NB4 (cell line): ENCODE measurements around the gene ANKRD2.

Experiments
- DNase-seq: peaks from one replicate; pipeline ENCODE4 v3.0.0; 2010; ENCODE audit warnings: low read depth
- H3K4me3 ChIP-seq: one replicate; pipeline ENCODE4 v1.5.1; 2011; ENCODE audit warnings: mild to moderate bottlenecking, low read depth, low read length, moderate library complexity
- MAX ChIP-seq: IDR thresholded peaks from 2 replicates; pipeline ENCODE4 v1.6.1; 2011; ENCODE audit warnings: low read depth, low read length
- MYC ChIP-seq: IDR thresholded peaks from 2 replicates; pipeline ENCODE4 v1.6.1; 2011; ENCODE audit warnings: low read depth, low read length
- POLR2A ChIP-seq: IDR thresholded peaks from 2 replicates; pipeline ENCODE4 v1.6.1; 2011; ENCODE audit warnings: mild to moderate bottlenecking; ENCODE audit not compliant: insufficient read length; ENCODE audit errors: extremely low read depth
- TF ChIP-seq, protein P1 (sequence below): IDR thresholded peaks from one replicate; pipeline ENCODE4 v1.5.1; 2012; ENCODE audit warnings: low read depth, low read length

The ANKRD2 gene

GRCh38 chr10:97584060-97584797 lies 11.7 kb downstream of the ANKRD2 start, which contains the start of gene HOGA1:
Gene HOGA1 (plus strand): TSS chr10:97584389. CDS start chr10:97584704, 315 bp downstream.
- H3K4me3 ChIP-seq = no peak within 1 kb of the TSS
- TF ChIP-seq POLR2A = no peak
- TF ChIP-seq, protein P1, sequence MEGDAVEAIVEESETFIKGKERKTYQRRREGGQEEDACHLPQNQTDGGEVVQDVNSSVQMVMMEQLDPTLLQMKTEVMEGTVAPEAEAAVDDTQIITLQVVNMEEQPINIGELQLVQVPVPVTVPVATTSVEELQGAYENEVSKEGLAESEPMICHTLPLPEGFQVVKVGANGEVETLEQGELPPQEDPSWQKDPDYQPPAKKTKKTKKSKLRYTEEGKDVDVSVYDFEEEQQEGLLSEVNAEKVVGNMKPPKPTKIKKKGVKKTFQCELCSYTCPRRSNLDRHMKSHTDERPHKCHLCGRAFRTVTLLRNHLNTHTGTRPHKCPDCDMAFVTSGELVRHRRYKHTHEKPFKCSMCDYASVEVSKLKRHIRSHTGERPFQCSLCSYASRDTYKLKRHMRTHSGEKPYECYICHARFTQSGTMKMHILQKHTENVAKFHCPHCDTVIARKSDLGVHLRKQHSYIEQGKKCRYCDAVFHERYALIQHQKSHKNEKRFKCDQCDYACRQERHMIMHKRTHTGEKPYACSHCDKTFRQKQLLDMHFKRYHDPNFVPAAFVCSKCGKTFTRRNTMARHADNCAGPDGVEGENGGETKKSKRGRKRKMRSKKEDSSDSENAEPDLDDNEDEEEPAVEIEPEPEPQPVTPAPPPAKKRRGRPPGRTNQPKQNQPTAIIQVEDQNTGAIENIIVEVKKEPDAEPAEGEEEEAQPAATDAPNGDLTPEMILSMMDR = no peak
- TF ChIP-seq MAX = no peak
- TF ChIP-seq MYC = no peak
- DNase-seq = no peak

DNA sequence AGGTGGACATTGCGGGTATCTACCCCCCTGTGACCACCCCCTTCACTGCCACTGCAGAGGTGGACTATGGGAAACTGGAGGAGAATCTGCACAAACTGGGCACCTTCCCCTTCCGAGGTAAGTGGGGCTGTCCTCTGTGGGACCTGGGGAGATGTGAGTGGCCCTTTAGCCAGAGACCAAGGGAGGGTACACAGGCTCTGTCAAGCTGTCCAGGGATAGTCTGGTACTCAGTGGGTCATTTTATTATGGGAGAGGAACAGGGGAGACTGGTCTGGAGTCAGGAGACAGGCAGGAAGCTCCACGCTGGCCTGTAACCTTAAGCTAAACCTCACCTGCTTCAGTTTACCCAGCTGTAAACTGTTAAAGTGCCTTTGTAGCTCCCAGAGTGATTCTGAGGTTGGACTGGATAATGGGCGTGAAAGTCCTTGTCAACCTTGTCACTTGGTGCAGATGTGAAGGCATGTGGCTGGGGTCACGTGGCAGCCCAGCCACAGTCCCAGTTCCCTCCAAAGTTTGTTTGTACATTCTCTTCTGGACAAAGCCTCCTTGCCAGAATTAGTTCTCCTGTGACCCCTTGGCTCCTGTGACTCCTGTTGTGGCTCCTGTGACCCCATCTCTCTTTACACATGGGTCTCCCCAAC lies 12.3 kb downstream of the ANKRD2 start:
- TF ChIP-seq MYC = no peak
- TF ChIP-seq, protein P1 = no peak
- TF ChIP-seq MAX = no peak
- TF ChIP-seq POLR2A = no peak
- DNase-seq = no peak
- no peak overlapping the region for H3K4me3 ChIP-seq

DNA sequence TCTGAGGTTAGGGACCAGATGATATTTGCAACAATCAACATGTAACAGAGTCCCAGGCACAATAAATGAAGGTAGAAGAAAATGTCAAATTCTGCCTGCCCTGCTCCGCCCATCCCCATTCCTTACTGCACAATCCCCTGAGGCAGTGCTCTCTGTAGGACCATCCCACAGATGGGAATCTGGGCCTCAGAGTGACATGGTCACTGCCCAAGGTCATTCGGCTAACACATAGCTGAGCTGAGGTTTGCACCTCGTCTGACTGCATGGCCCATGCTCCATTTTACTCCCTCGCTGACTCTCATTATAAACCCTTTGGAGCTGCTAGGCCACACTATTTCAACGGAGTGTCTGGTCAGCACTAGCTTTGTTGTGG lies 12.8 kb downstream of the ANKRD2 start:
- no peak for TF ChIP-seq POLR2A
- TF ChIP-seq, protein P1 = no peak
- TF ChIP-seq MYC = no peak
- TF ChIP-seq MAX = no peak
- no peak overlapping the region for H3K4me3 ChIP-seq
- DNase-seq = no peak

GRCh38 chr10:97587183-97587582 lies 14.6 kb downstream of the ANKRD2 start:
- no peak overlapping the region for H3K4me3 ChIP-seq
- no peak for DNase-seq
- TF ChIP-seq POLR2A = no peak
- no peak for TF ChIP-seq MAX

DNA sequence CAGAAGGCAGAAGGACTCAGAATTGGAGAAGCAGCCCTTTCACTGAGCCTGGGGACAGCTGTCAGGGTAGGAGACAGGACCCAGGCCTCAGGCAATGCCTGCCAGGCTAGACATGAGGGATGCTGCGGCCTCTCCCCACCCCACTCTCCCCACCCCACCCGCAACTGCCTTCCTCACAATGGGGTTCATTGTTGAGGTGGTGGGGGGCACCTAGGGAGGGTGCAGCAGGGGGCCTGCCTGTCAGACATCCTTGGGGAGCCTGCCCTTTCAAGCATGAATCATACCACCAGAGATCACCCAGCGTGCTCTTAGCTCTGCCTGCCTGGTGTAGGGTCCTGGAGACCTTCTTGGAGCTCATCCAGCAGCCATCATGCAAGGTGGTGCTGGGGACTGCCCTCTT lies 16.9 kb downstream of the ANKRD2 start, which contains the start of gene C10orf62:
C10orf62 (plus strand) TSS at position 243 of the 400 bp plus-strand sequence. CDS start 177 bp downstream, outside the sequence.
- H3K4me3 ChIP-seq = no peak within 1 kb of the TSS
- DNase-seq = no peak
- TF ChIP-seq MYC = no peak

DNA sequence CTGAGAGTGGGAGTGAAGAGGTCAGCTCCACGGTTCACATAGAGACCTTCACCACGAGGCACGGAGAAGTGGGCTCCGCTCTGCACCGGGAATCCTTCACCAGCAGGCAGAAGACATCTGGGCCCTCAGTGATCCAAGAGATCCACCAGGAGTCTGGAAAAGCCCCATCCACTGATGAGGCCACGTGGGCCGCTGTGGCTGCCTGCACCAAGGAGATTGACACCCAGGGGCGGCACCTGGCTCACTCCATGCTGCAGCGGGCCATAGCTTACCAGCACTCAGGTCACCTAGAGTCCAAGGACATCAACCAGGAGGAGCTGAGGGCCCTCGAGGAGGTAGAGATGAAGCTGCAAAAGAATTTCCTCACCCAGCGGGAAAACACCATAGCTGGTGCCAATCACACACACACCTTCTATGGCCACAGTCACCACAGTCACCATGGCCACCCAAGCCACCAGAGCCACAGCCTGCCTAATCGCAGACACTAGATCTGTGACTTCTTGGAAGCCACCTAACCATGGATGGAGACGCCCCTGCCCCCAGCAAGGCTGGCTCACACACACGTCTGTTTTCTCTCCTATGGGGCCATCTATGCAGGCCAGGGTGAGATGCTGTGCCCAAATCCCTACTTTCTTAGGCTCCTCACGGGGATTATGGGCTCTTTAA lies 17.6 kb downstream of the ANKRD2 start:
- no peak overlapping the region for H3K4me3 ChIP-seq
- DNase-seq = no peak
- TF ChIP-seq MAX = no peak
- TF ChIP-seq, protein P1 = no peak
- no peak for TF ChIP-seq POLR2A
- no peak for TF ChIP-seq MYC
